ENCODE results near the gene LSM4.

DNA sequence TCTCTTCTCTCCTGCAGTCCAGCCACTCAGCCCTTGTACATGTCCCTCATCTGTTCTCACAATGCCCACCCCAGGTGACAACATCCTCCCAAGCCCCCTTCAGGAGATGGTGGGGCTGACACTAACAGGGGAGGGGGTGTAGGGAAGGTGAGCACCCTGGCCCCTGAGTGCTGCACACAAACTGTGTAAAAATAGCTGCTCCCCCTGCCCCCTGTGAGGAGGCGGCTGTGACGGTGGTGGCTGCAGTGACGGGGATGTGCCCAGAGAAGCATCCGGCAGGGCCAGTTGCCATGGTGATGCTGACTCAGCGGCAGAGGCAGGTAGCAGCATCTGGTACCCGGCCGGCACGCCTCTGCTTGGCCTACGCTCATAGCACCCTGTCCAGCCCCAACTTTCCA, 28.4 kb downstream of the LSM4 start:
- TF ChIP-seq, protein P1, sequence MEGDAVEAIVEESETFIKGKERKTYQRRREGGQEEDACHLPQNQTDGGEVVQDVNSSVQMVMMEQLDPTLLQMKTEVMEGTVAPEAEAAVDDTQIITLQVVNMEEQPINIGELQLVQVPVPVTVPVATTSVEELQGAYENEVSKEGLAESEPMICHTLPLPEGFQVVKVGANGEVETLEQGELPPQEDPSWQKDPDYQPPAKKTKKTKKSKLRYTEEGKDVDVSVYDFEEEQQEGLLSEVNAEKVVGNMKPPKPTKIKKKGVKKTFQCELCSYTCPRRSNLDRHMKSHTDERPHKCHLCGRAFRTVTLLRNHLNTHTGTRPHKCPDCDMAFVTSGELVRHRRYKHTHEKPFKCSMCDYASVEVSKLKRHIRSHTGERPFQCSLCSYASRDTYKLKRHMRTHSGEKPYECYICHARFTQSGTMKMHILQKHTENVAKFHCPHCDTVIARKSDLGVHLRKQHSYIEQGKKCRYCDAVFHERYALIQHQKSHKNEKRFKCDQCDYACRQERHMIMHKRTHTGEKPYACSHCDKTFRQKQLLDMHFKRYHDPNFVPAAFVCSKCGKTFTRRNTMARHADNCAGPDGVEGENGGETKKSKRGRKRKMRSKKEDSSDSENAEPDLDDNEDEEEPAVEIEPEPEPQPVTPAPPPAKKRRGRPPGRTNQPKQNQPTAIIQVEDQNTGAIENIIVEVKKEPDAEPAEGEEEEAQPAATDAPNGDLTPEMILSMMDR (IDR thresholded peaks at IDR 0.05), result no peak
- TF ChIP-seq POLR2A (IDR thresholded peaks at IDR 0.05), result no peak
